Psoas muscle (tissue), 8 donors: ENCODE results near the gene CFAP126. TPM values are rescaled to one million over a fixed set of nuclear protein-coding genes. Genes with fewer than 3 reads are reported as not detected.
"Not testable (repeated sequence)": the region's sequence is repeated elsewhere in the genome, so short reads cannot be mapped to it uniquely, and the experiment has no call there.

Experiments used
- ATAC-seq, 4 donors: fragments of 200-7000 bp; cut with Tn5 transposase; one replicate each; pipeline ENCODE4 v1.9.1; 2020; ENCODE audit warnings: moderate library complexity in 3 of 4, mild to moderate bottlenecking in 2 of 4
- DNase-seq, 2 donors: peaks; one replicate each; pipeline ENCODE4 v3.0.0-alpha.2; 2020
- H3K27ac ChIP-seq: fragments of 200-600 bp; one replicate; pipeline ENCODE4 v1.8.0; 2022
- H3K27me3 ChIP-seq, 3 donors: fragments of 200-600 bp in 1 of 3; one replicate each; pipeline versions ENCODE4 v1.6.1 to v1.8.0; 2013 to 2022; ENCODE audit warnings: low read length in 2 of 3, mild to moderate bottlenecking in 2 of 3, moderate library complexity in 1 of 3; ENCODE audit not compliant: insufficient read depth in 3 of 3
- H3K36me3 ChIP-seq, 2 donors: fragments of 200-600 bp in 1 of 2; one replicate each; pipeline versions ENCODE4 v1.6.1 to v1.8.0; 2013 to 2022; ENCODE audit warnings: low read depth in 1 of 2, mild to moderate bottlenecking in 1 of 2, moderate library complexity in 1 of 2; ENCODE audit not compliant: insufficient read depth in 1 of 2
- H3K4me1 ChIP-seq: fragments of 200-600 bp; one replicate; pipeline ENCODE4 v1.8.0; 2022
- H3K4me3 ChIP-seq: fragments of 200-600 bp; one replicate; pipeline ENCODE4 v1.8.0; 2022; ENCODE audit warnings: mild to moderate bottlenecking
- H3K9me3 ChIP-seq: fragments of 200-600 bp; one replicate; pipeline ENCODE4 v1.8.0; 2022
- WGBS, 3 donors: extraction: QIAGEN DNeasy Blood & Tissue Kit; methylation state at CpG; one replicate each; pipeline versions ENCODE4 v1.1.6 to v1.1.7; 2013; 5-methylcytosine and 5-hydroxymethylcytosine counted together
- intact Hi-C, 2 donors: fragments of 100-400 bp; cut with DNase I; formaldehyde crosslinking; loops; one replicate each; pipeline versions ENCODE4 v1.11.0 to v1.14.2; 2022
- polyA plus RNA-seq, 3 donors: library from polyadenylated mRNA; stranded (reverse); fragments of 200-250 nt; gene quantifications; one replicate each; pipeline ENCODE4 v1.2.3, GENCODE V29; 2013
- total RNA-seq, 4 donors: library from RNA; stranded (reverse); fragmentation: NEBNext Ultra II Directional in 2 of 4; extraction: Animal tissue kit (Norgen Biotek cat#: 25700) in 2 of 4; gene quantifications; one replicate each; pipeline versions ENCODE4 v1.2.1 to v1.2.4, GENCODE V29; 2021 to 2023
- TF ChIP-seq, protein P1 (sequence below): fragments of 200-600 bp; IDR thresholded peaks from one replicate; pipeline ENCODE4 v1.8.0; 2022; ENCODE audit warnings: antibody characterized with exemption
- donor health status: healthy with polysubstance abuse.
- donor health status: DM: no; HTN: no; CAD: no; lungs with moderate emphysema.
- donor health status: Bipolar disorder and iron deficiency.
- donor health status: healthy.
- donor health status: DM: yes; HTN: yes; CAD: no.
- donor health status: DM: no; HTN: no; CAD: no.
- donor health status: DM: no; HTN: no; CAD: no.
- donor health status: DM: yes; HTN: yes; CAD: no.

CFAP126 gene
- total and polyA plus RNA-seq, 7 donors, result 0.16 TPM; not detected in 6

DNA sequence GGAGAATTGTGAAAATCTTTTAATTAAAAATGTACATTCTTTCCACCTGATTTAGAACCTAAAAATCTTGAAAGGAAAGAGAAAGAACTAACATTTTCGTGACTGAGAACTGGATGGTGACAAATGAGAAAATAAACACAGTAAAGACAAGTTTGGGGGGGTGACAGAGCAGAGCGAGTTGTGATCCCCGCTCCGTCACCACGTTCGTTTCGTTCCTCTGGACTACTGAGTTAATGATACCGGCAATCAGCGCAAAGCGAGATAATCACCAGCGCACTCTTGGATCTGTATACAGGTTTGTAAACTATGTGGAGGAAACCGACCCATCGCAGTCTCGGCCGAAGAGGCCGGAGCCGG lies 31.2 kb upstream of the CFAP126 start:
- H3K27me3 ChIP-seq, result no peaks in the 10 kb centered on the region
- H3K36me3 ChIP-seq, result no peaks in the 10 kb centered on the region
- TF ChIP-seq, protein P1, sequence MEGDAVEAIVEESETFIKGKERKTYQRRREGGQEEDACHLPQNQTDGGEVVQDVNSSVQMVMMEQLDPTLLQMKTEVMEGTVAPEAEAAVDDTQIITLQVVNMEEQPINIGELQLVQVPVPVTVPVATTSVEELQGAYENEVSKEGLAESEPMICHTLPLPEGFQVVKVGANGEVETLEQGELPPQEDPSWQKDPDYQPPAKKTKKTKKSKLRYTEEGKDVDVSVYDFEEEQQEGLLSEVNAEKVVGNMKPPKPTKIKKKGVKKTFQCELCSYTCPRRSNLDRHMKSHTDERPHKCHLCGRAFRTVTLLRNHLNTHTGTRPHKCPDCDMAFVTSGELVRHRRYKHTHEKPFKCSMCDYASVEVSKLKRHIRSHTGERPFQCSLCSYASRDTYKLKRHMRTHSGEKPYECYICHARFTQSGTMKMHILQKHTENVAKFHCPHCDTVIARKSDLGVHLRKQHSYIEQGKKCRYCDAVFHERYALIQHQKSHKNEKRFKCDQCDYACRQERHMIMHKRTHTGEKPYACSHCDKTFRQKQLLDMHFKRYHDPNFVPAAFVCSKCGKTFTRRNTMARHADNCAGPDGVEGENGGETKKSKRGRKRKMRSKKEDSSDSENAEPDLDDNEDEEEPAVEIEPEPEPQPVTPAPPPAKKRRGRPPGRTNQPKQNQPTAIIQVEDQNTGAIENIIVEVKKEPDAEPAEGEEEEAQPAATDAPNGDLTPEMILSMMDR, result no peak
- ATAC-seq (peak; percentile 26 to 46 (median 36)), DNase-seq (no peak)
- H3K4me3 ChIP-seq, result peak overlapping the region; percentile 71
- H3K4me1 ChIP-seq, result no peaks in the 10 kb centered on the region
- WGBS, 3 donors, result 3 to 8% (median 6%) methylated on average over 17 of the region's 17 CpGs
- H3K27ac ChIP-seq, result peak overlapping the region; percentile 96
- intact Hi-C loops, result no loop called here
- H3K9me3 ChIP-seq, result no peaks in the 10 kb centered on the region

DNA sequence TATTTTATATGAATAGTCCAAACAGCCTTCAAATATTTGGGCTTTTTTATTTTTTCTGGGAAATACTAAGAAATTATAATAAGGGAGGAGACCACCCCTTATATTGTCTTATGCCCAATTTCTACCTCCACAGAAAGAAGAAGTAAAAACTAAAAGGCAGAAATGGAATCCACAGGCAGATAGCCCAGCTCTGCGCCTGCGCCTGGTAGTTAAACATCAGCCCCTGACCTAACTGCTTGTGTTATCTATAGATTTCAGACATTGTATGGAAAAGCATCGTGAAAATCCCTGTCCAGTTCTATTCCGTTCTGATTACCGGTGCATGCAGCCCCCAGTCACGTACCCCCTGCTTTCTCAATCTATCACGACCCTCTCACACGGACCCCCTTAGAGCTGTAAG lies 29.4 kb upstream of the CFAP126 start:
- H3K27me3 ChIP-seq, H3K9me3 ChIP-seq, ATAC-seq, H3K36me3 ChIP-seq, H3K4me3 ChIP-seq, DNase-seq, H3K27ac ChIP-seq, H3K4me1 ChIP-seq, intact Hi-C loops: not testable (repeated sequence)
- 95 to 98% (median 95%) methylated on average over 8 of the region's 8 CpGs for WGBS, 3 donors

DNA sequence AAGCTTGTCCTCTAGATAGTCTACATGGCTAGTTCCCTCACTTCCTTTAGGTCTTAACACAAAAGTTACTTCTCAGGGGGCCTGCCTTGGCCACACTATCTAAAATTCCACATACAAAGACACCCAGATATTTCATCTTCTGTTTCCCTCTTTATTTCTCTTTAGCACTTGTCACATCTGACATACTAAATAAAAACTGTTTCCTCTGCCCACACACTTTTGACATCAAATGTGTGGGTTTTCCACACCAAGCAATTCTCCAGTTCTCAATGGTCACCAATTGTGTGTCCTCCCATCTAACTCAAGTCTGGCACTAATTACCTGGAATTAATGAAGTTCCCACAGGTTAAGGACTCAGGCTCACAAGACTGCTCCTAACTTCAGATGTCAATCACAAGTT lies 25.5 kb upstream of the CFAP126 start:
- H3K9me3 ChIP-seq, result no peaks in the 10 kb centered on the region
- no peak overlapping the region for H3K27ac ChIP-seq
- H3K4me3 ChIP-seq, result no peak overlapping the region
- H3K36me3 ChIP-seq, result no peaks in the 10 kb centered on the region
- TF ChIP-seq, protein P1, result no peak
- DNase-seq, result no peak
- H3K4me1 ChIP-seq, result peaks cover 6% of the 10 kb centered on the region
- intact Hi-C loops, result no loop called here
- ATAC-seq, result no peak
- H3K27me3 ChIP-seq, result no peaks in the 10 kb centered on the region

DNA sequence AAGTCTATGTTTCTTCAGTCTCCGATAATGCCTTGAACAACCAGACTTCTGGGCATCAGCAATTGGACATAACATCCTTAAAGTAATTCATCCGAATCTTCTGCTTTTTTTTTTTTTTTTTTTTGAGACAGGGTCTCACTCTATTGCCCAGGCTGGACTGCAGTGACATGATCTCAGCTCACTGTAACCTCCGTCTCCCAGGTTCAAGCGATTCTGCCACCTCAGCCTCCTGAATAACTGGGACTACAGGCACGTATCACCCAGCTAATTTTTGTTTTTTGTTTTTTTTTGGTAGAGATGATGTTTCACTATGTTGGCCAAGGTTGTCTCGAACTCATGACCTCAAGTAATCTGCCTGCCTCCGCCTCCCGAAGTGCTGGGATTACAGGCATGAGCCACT lies 23.9 kb upstream of the CFAP126 start:
- Histone ChIP-seq H3K36me3 (no peaks in the 10 kb centered on the region), H3K27ac (no peak overlapping the region), H3K27me3 (no peaks in the 10 kb centered on the region), H3K4me1 (peaks cover 6% of the 10 kb centered on the region), H3K9me3 (no peaks in the 10 kb centered on the region), H3K4me3 (no peak overlapping the region)
- 89 to 96% (median 93%) methylated on average over 8 of the region's 8 CpGs for WGBS, 3 donors
- TF ChIP-seq, protein P1, result no peak
- ATAC-seq, result no peak
- DNase-seq, result no peak
- intact Hi-C loops, result no loop called here

DNA sequence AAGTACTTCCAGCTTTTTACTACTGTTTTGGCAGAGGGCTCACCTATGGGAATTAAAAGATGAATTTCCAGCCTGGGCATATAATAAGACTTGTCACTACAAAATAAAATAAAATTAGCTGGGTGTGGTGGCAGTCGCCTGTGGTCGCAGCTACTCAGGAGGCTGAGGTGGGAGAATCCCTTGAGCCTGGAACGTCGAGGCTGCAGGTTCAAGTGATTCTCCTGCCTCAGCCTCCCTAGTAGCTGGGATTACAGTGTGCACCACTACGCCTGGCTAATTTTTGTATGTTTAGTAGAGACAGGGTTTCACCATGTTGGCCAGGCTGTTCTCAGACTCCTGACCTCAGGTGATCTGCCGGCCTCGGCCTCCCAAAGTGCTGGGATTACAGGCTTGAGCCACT lies 23.5 kb upstream of the CFAP126 start:
- H3K27me3 ChIP-seq, H3K9me3 ChIP-seq, H3K4me1 ChIP-seq, intact Hi-C loops, H3K27ac ChIP-seq, H3K36me3 ChIP-seq, DNase-seq, ATAC-seq: not testable (repeated sequence)
- H3K4me3 ChIP-seq, result peak overlapping the region; percentile 77
- WGBS, 3 donors, result 88 to 95% (median 91%) methylated on average over 7 of the region's 7 CpGs

DNA sequence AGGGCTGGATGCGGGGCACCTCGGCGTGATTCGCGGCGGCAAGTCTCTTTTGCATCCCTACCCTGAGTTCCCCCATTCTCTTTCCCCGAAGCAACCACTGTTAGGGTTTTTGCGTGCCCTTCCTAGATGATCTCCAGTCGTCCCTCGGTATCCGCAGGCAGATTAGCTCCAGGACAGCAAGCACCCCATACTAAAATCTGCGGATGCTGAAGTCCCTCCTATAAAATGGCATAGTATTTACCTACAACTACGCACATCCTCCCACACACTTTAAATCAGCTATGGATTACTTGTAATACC lies 22.8 kb upstream of the CFAP126 start:
- DNase-seq (no peak), ATAC-seq (no peak)
- H3K27me3 ChIP-seq, result no peaks in the 10 kb centered on the region
- H3K9me3 ChIP-seq, result no peaks in the 10 kb centered on the region
- no peaks in the 10 kb centered on the region for H3K36me3 ChIP-seq
- TF ChIP-seq, protein P1, result no peak
- peaks cover 6% of the 10 kb centered on the region for H3K4me1 ChIP-seq
- peak overlapping the region; percentile 83 for H3K27ac ChIP-seq
- intact Hi-C loops, result no loop called here
- 3 to 6% (median 5%) methylated on average over 13 of the region's 13 CpGs for WGBS, 3 donors
- H3K4me3 ChIP-seq, result peak overlapping the region; percentile 77
